HG02840 (cell line): ENCODE results near the gene MAGEB17.
"Not testable (repeated sequence)": the region's sequence is repeated elsewhere in the genome, so short reads cannot be mapped to it uniquely, and the experiment has no call there.

ENCODE experiments used
- ATAC-seq: cut with Tn5 transposase; IDR thresholded peaks from one replicate; pipeline ENCODE4 v1.9.1; 2021; ENCODE audit warnings: mild to moderate bottlenecking, moderate library complexity, moderate number of reproducible peaks; ENCODE audit not compliant: unreplicated experiment, low FRiP score

MAGEB17 gene

GRCh38 chrX:16155581-16156096, 11.6 kb upstream of the MAGEB17 start:
- no peak for ATAC-seq

GRCh38 chrX:16156692-16157331, 10.5 kb upstream of the MAGEB17 start:
- no peak for ATAC-seq

GRCh38 chrX:16160729-16161128, 6.6 kb upstream of the MAGEB17 start:
- ATAC-seq, result no peak

- not testable (repeated sequence) for ATAC-seq
Measured at GRCh38 chrX:16161173-16161572, 6.1 kb upstream of the MAGEB17 start.

GRCh38 chrX:16162391-16162790, 4.9 kb upstream of the MAGEB17 start:
- no peak for ATAC-seq

GRCh38 chrX:16164748-16165147, 2.5 kb upstream of the MAGEB17 start:
- ATAC-seq, result no peak

GRCh38 chrX:16171039-16171438, 3.8 kb downstream of the MAGEB17 start:
- ATAC-seq, result no peak

GRCh38 chrX:16171944-16172343, 4.7 kb downstream of the MAGEB17 start:
- ATAC-seq, result no peak

- ATAC-seq, result no peak
Measured at GRCh38 chrX:16172391-16172790, 5.1 kb downstream of the MAGEB17 start.

GRCh38 chrX:16175329-16176061, 8.2 kb downstream of the MAGEB17 start:
- ATAC-seq, result no peak

- ATAC-seq, result no peak
Measured at GRCh38 chrX:16177260-16177659, 10.0 kb downstream of the MAGEB17 start.

- not testable (repeated sequence) for ATAC-seq
Measured at GRCh38 chrX:16183843-16184242, 16.6 kb downstream of the MAGEB17 start.

GRCh38 chrX:16185725-16186136, 18.4 kb downstream of the MAGEB17 start:
- ATAC-seq, result peak; percentile 92

- no peak for ATAC-seq
Measured at GRCh38 chrX:16186380-16187007, 19.2 kb downstream of the MAGEB17 start.

- no peak for ATAC-seq
Measured at GRCh38 chrX:16187024-16187760, 19.9 kb downstream of the MAGEB17 start.

- ATAC-seq, result no peak
Measured at GRCh38 chrX:16188687-16189086, 21.4 kb downstream of the MAGEB17 start.

GRCh38 chrX:16191605-16192004, 24.3 kb downstream of the MAGEB17 start:
- ATAC-seq, result no peak

- no peak for ATAC-seq
Measured at GRCh38 chrX:16196829-16197228, 29.5 kb downstream of the MAGEB17 start.

- ATAC-seq, result no peak
Measured at GRCh38 chrX:16199343-16199742, 32.1 kb downstream of the MAGEB17 start.

GRCh38 chrX:16202943-16203342, 35.7 kb downstream of the MAGEB17 start:
- no peak for ATAC-seq

- no peak for ATAC-seq
Measured at GRCh38 chrX:16204538-16204937, 37.3 kb downstream of the MAGEB17 start.
